GM18861 (cell line): ENCODE measurements around the gene NCOA7.

Source experiments
- ATAC-seq: cut with Tn5 transposase; IDR thresholded peaks from one replicate; pipeline ENCODE4 v1.9.1; 2021; ENCODE audit not compliant: unreplicated experiment

The NCOA7 gene

GRCh38 chr6:125811259-125811658 lies 20.5 kb downstream of the NCOA7 start:
- no peak for ATAC-seq

DNA sequence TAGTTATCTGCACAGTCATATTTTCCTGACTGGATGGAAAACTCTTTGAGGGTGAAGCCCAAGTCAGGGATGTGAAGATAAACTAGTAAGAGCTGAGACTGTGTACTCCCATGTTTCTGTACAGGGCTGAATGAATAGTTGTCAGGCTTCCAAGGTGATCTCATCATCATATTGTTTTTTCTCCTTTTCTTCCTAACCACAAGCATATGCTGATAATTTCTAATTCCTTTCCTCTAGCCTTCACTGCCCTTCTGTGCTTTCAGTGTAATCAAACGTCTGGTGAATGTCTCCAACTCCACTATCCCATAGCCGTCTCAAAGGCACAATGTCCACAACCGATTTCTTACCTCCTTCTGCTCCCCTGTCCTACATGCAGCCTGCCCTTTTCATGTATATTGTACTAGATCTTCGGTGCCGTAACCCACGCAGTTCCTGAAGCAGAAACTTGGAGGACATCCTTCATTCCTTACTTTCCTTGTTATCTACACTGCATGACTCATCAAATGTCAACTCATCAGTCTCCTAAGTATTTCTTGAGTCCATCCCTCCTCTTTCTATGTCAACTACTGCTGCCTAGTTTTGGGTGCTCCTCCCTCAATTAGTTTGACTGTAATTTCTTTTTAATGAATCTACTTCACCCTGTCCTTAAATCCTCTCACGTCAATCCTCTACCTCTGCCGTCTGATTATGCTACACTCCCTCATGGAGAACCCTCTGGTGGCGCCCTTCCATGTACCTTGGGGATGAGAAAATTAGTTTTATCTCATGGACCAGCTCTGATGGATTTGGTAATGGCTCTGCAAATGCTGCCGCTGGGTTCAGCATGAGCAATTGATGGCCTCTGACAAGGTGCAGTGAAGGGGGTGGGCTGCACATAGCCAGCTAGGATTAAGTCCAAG lies 21.9 kb downstream of the NCOA7 start:
- ATAC-seq, result no peak

DNA sequence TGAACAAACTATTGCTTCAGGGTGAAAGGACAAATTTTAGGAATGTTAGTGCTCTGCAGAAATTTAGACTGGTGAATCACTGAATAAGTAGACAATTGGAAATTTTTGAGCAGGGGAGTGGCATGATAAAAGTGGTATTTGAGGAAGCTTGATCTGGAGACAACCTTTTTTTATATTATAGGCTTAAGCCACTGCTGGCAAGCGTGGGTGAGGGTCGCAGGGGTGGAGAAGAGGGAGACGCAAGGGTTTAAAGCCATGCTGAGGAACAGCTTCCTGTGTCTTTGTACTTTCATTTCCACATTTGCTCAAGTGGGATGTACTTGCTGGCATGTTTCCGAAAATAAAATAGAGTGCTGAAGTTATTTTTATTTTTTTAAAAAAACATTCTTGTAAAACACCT lies 23.7 kb downstream of the NCOA7 start:
- ATAC-seq, result peak; percentile 26

- ATAC-seq, result no peak
Measured at GRCh38 chr6:125815080-125815910, 24.5 kb downstream of the NCOA7 start.

DNA sequence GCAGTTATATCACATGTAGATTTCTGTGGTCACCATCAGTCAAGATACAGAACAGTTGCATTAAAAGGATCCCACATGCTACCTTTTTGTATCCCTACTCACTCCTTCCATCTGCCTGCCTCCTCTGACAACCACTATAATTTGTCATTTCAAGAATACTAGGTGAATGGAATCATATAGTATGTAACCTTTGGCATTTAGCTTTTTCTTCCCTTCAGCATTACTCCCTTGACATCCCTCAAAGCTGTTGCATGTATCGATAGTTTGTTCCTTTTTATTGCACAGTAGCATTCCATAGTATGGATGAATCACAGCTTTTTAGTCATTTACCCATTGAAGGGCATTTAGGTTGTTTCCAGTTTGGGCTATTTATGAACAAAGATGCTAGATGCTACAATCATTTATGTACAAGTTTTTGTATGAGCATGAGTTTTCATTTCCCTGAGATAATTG lies 26.1 kb downstream of the NCOA7 start:
- no peak for ATAC-seq

DNA sequence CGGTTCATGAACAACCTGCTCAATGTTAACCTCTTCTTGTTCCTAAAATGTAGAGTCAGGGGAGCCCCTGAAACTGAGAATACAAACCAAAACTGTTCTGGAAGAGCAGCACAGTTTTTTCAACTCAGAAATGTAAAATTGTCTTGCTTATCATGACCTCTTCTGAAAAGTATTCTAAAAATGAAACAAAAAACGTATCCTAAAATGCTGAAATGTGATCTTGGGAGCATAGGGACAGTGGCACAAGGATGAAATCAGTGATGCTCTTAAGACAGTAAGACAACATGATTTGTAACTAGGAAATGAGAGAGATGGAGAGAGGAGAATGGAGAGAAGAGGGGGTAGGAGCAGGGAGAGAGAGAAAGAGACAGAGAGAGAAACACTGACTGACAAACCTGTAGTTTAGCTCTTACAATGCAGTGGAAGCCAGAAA lies 27.5 kb downstream of the NCOA7 start:
- no peak for ATAC-seq

DNA sequence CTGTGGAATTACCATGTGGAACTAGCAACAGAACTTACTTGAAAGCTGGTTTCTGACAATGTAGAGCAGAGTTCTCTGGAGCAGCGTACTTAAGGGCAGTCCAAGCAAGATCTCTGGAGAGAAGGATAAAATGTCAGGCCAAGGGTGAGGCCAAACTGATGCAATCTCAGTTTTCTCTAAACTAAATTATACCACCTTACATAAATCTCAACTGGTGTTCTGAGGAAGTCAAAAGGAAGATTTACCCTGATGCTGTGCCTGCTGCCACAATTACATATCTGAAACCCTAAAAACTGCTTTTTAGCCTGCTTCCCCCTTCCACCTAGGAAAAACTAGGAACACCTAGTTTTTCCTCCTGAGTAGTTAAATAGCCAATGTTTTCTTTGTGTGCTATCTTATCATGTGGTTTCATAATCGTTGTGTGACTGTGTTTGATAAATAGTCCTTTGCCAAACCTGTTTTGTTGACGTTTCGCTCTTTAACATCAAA lies 28.1 kb downstream of the NCOA7 start:
- ATAC-seq, result no peak

DNA sequence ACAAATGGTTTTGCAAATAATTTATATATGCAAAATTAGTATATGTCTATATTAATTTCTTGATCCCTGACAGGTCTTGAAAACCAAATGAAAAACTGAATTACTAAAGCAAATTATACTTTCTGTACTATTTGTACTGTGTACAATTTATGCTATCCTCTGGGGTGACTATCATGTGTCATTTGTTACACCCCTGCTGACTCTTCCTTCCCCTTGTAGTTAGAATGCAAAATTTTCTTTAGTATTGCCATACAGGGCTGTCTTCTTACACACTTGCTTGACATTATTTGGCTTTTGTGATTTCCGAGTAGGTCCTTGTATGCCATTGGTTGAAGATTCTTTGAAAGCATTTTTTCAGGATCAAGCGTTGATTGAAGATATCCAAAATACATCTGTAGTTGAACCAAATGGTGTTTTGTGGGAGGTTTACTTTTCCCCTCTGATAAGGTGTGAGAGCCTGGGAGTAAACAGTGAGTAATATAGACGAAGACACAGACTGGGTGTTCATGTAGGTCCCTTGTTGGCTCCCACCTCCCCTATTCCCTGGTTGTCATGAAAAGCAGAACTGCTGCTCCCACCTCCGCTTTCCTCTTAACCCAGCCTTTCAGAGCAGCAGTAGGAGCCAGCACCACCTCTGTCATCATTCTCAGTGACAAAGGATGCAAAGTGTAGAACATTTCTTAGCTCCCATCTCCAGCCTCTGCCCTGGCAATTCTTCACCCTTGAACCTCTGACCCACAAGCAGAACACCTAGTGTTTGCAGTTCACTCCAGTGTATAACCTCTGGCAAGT lies 29.0 kb downstream of the NCOA7 start:
- ATAC-seq, result no peak

- no peak for ATAC-seq
Measured at GRCh38 chr6:125821825-125822281, 31.1 kb downstream of the NCOA7 start.

- no peak for ATAC-seq
Measured at GRCh38 chr6:125823180-125823579, 32.4 kb downstream of the NCOA7 start.

DNA sequence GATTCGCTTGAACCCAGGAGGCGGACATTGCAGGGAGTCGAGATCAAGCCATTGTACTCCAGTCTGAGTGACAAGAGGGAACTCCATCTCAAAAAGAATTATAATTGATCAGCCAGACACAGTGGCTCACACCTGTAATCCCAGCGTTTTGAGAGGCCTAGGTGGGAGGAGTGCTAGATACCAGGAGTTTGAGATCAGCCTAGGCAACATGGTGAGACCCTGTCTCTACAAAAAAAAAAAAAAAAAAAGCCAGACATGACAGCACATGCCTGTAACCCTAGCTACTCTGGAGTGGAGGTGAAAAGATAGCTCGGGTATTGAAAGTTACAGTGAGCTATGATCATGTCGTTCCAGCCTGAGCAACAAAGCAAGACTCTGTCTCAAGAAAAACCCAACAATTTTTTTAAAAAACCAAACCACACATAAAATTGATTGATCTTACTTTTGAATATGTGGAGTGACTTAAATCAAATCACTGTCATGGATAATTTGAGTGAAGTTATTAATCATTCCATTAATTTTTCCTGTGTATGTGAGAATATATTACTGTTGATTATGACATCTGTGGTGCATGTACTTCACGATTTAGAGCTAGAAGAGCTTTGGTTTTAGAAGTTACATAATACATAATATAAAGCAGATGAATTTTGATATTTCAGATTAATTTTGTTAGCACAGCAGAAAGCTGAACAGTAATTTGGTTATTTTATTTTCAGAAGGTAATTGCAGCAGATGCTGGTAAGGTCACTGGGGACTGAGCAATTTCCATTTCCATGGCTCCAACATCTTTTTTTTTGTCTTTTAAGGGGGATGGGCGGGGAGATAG lies 34.4 kb downstream of the NCOA7 start:
- ATAC-seq, result no peak

DNA sequence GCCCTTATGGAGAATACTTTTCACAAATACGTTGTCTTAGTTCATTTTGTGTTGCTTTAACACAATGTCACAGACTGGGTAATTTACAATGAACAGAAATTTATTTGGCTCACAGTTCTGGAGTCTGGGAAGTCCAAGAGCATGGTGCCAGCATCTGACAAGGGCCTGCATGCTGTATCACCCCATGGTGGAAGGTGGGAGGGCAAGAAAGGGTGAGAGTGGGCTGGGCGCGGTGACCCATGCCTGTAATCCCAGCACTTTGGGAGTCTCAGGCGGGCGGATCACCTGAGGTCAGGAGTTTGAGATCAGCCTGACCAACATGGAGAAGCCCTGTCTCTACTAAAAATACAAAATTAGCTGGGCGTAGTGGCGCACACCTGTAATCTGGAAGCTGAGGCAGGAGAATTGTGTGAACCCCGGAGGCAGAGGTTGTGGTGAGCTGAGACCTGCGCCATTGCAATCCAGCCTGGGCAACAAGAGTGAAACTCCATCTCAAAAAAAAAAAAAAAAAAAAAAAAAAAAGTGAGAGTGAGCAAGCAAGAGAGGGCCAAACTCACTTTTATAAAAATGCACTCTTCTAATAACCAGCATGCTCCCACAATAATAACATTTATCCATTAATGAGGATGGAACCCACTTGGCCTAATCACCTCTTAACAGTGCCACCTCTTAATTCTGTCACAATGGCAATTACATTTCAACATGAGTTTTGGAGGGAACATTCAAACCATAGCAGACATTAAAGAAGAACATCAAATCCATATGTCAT lies 36.1 kb downstream of the NCOA7 start:
- no peak for ATAC-seq

GRCh38 chr6:125827788-125828320 lies 37.1 kb downstream of the NCOA7 start:
- no peak for ATAC-seq

DNA sequence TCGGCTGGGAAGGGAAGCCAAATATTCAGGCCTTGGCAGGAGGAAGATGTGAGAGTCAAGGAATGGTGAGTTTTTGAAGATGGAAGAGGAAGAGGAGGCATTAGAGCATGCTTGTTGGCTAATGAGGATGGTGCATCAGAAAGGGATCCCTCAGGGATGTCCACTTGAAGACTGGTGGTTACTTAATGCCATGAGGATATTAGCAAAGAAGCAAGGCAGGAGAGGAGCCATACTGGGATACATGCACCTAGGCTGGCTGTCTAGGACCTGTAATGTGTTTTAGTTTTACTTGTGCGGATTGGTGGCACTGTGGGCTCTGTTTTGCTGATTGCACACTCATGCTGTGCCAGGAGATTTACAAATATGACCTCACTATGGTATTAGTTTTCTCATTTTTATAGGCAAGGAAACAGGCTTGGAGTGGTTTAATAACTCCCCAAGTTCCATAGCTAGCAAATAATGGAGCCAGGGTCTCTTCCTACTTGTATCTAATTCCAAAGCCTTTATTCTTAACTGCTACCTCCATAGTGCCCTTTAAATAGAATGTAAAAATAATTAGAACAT lies 37.8 kb downstream of the NCOA7 start:
- no peak for ATAC-seq

DNA sequence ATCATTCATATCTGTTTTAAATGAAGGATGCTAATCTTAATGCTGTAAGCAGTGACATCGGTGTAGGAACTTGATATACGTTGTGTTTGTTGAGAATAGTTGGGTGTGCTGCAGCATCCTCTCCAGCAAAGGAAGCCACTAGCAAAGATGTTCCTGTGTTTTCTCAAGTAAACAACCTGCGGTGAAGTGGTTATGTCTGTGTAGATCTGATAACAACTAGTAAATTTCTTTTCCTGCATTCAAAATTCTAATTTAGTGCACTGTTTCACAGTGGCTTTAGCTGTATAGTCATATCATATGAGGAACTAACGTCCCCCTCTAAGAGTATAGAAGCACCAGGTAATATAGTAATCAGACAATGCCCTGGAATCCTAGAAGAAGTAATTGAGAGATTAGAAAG lies 38.7 kb downstream of the NCOA7 start:
- peak; percentile 25 for ATAC-seq

GRCh38 chr6:125831659-125832058 lies 40.9 kb downstream of the NCOA7 start:
- ATAC-seq, result no peak

DNA sequence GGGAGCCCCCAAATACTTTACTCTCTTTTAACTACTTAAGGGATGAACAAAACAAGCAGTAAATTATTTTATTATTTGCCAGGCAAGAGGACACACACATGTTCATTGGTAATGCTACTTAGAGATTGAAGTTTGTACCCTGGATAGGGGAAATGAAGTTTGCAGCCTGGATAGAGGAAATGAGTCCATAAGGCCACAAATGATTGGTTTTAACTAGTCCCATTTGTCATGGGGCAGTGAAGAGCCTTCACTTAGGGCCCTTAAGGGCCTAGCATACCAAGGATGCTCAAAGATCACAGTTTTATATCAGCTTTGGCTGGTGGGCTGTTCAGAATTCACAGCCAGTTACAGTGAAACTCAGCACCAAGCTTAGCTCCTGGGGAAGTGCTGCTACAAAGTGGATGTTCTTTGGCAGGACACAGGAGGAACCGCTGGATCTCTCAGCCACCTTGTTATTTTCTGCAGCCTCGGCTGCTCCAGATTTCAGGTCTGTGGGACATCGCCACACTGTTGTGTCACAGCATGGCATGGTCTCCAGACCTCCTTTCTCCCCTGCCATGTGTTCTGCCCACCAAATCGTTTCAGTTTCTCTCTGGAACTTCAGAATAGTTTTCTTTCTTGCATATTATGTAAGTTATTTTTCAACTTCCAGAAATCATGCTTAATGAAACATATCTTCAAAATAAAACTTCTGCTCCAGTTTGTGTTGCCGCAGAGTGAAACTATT lies 41.8 kb downstream of the NCOA7 start:
- no peak for ATAC-seq

DNA sequence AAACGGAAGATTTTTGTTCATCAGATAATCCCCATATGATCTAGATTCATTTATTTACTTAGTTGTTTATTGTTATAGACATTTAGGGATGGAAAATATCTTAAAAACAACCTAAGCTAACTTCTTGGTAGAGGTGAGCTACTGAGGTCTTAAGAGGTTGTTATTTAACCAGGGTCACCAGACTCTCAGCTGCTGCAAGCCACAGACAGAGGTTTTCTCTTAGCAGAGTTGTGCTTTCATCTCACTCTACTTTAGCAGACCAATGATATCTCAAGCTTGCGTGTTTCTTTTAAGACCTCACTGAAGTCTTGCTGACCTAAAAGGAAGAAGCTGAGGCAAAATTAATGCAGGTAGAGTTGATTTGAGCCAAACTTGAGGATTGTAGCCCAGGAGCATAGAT lies 43.6 kb downstream of the NCOA7 start:
- peak; percentile 96 for ATAC-seq
